Effector CD4-positive, alpha-beta T cell (primary cell): ENCODE data around the gene TSHZ2.
"Not testable (repeated sequence)": the region's sequence is repeated elsewhere in the genome, so short reads cannot be mapped to it uniquely, and the experiment has no call there.

ENCODE experiments used
- DNase-seq: peaks from one replicate; pipeline ENCODE4 v3.0.0-alpha.2; 2020

The TSHZ2 gene

GRCh38 chr20:53532654-53533312 lies 560.6 kb downstream of the TSHZ2 start:
- not testable (repeated sequence) for DNase-seq

- DNase-seq, result no peak
Observed at GRCh38 chr20:53533500-53533899, 561.3 kb downstream of the TSHZ2 start.

GRCh38 chr20:53534037-53534436 lies 561.9 kb downstream of the TSHZ2 start:
- no peak for DNase-seq

GRCh38 chr20:53535878-53536277 lies 563.7 kb downstream of the TSHZ2 start:
- DNase-seq, result no peak

GRCh38 chr20:53536382-53536781 lies 564.2 kb downstream of the TSHZ2 start:
- DNase-seq, result not testable (repeated sequence)

GRCh38 chr20:53539516-53539915 lies 567.4 kb downstream of the TSHZ2 start:
- no peak for DNase-seq
